HCT116 (cell line): ENCODE data around the gene TEK. TPM values are rescaled to one million over a fixed set of nuclear protein-coding genes. Genes with fewer than 3 reads are reported as not detected.

Experiments
- ATAC-seq: fragments of 200-7000 bp; cut with Tn5 transposase; 2 replicates; pipeline ENCODE4 v1.9.1; 2020; ENCODE audit warnings: mild to moderate bottlenecking, moderate library complexity
- BruUV-seq: library from RNA; stranded (reverse); fragments of 400-500 nt; replicated peaks from 2 replicates; lab custom pipeline; 2021; lab: Mats Ljungman, UMichigan
- CTCF ChIA-PET: fragments of 300-600 bp; sonication (Branson Sonifier 250); formaldehyde crosslinking; loops from one replicate; lab custom pipeline; 2021; ENCODE audit warnings: antibody characterized with exemption; lab: Charles Lee
- POLR2A ChIA-PET: fragments of 300-600, 350-600 bp; sonication (Branson Sonifier 250); formaldehyde crosslinking; loops from one replicate; lab custom pipeline; 2021; ENCODE audit warnings: antibody characterized with exemption; lab: Charles Lee
- RAD21 ChIA-PET, 2 experiments: fragments of 300-600 bp; sonication (Branson Sonifier 250); formaldehyde crosslinking; loops; one replicate each; lab custom pipeline; 2023; ENCODE audit warnings: low total read pairs in 2 of 2; ENCODE audit not compliant: uncharacterized antibody in 2 of 2, unreplicated experiment in 2 of 2, low non-redundant PET in 1 of 2; lab: Charles Lee
- DNase-seq: peaks from one replicate; pipeline ENCODE4 v3.0.0-alpha.2; 2010; ENCODE audit warnings: low read depth, low spot score
- H2AFZ ChIP-seq: fragments of 200-600 bp; shearing (Covaris generic), sonication (generic); 2 replicates; pipeline ENCODE4 v1.6.1; 2017; ENCODE audit warnings: low read depth, mixed run types, mixed read lengths, antibody characterized with exemption, low read length; ENCODE audit not compliant: poor library complexity, severe bottlenecking
- H3K27ac ChIP-seq: 2 replicates; pipeline ENCODE4 v1.5.1; 2012; ENCODE audit warnings: low read depth, low read length
- H3K27me3 ChIP-seq: fragments of 200-600 bp; sonication (generic); 2 replicates; pipeline ENCODE4 v1.6.1; 2016; ENCODE audit warnings: mixed run types, low read length, mixed read lengths; ENCODE audit not compliant: insufficient read depth
- H3K36me3 ChIP-seq, 2 experiments: fragments of 200-500 bp in 1 of 2; fragments of 200-600 bp in 1 of 2; sonication (Bioruptor generic) in 1 of 2; sonication (generic) in 1 of 2; 2 replicates each; pipeline versions ENCODE4 v1.5.1 to v1.6.1; 2014 to 2016; ENCODE audit warnings: low read length in 2 of 2, inconsistent platforms in 1 of 2, mixed read lengths in 1 of 2, mixed run types in 1 of 2; ENCODE audit not compliant: insufficient read depth in 2 of 2, control insufficient read depth in 1 of 2
- H3K4me1 ChIP-seq, 2 experiments: fragments of 200-600 bp in 1 of 2; sonication (generic) in 1 of 2; 2 replicates each; pipeline versions ENCODE4 v1.5.1 to v1.6.1; 2012 to 2017; ENCODE audit warnings: low read length in 2 of 2, inconsistent platforms in 1 of 2, mild to moderate bottlenecking in 1 of 2, mixed read lengths in 1 of 2, mixed run types in 1 of 2, moderate library complexity in 1 of 2; ENCODE audit not compliant: insufficient read depth in 2 of 2, control insufficient read depth in 1 of 2
- H3K4me2 ChIP-seq: fragments of 200-600 bp; sonication (generic); 2 replicates; pipeline ENCODE4 v1.6.1; 2017; ENCODE audit warnings: mixed run types, low read length, mixed read lengths
- H3K4me3 ChIP-seq, 2 experiments: fragments of 200-600 bp in 1 of 2; sonication (generic) in 1 of 2; replicated peaks in 1 of 2; 2 replicates each; pipeline ENCODE4 v1.5.1; 2011 to 2016; ENCODE audit warnings: low read length in 2 of 2, control low read depth in 1 of 2, low read depth in 1 of 2, mild to moderate bottlenecking in 1 of 2, mixed read lengths in 1 of 2, mixed run types in 1 of 2
- H3K79me2 ChIP-seq: fragments of 200-600 bp; sonication (generic); 2 replicates; pipeline ENCODE4 v1.6.1; 2017; ENCODE audit warnings: mild to moderate bottlenecking, mixed run types, low read length, moderate library complexity, mixed read lengths; ENCODE audit not compliant: insufficient read depth
- H3K9ac ChIP-seq: fragments of 200-600 bp; sonication (generic); 2 replicates; pipeline ENCODE4 v1.6.1; 2016; ENCODE audit warnings: low read length, mixed read lengths
- H3K9me2 ChIP-seq: fragments of 200-600 bp; sonication (generic), shearing (Covaris generic); 2 replicates; pipeline ENCODE4 v1.6.1; 2017; ENCODE audit warnings: mixed run types, mild to moderate bottlenecking, moderate library complexity; ENCODE audit not compliant: insufficient read depth
- H3K9me3 ChIP-seq, 2 experiments: fragments of 200-500 bp in 1 of 2; fragments of 200-600 bp in 1 of 2; sonication (Bioruptor generic) in 1 of 2; sonication (generic) in 1 of 2; 2 replicates each; pipeline ENCODE4 v1.6.1; 2014 to 2017; ENCODE audit warnings: low read length in 2 of 2, mixed read lengths in 2 of 2, inconsistent platforms in 1 of 2, low read depth in 1 of 2, mild to moderate bottlenecking in 1 of 2, mixed run types in 1 of 2, moderate library complexity in 1 of 2; ENCODE audit not compliant: control insufficient read depth in 1 of 2, insufficient read depth in 1 of 2
- H4K20me1 ChIP-seq: fragments of 200-600 bp; sonication (generic), shearing (Covaris generic); 2 replicates; pipeline ENCODE4 v1.6.1; 2017; ENCODE audit warnings: mixed run types, mild to moderate bottlenecking, moderate library complexity; ENCODE audit not compliant: insufficient read depth
- ATF3 ChIP-seq: IDR thresholded peaks from 2 replicates; pipeline ENCODE4 v1.6.1; 2012
- CTCF ChIP-seq, 3 experiments: fragments of 200-600 bp in 1 of 3; sonication (generic) in 1 of 3; IDR thresholded peaks in 2 of 3; conservative IDR thresholded peaks in 1 of 3; 2 replicates each; pipeline ENCODE4 v1.5.1; 2012 to 2017; ENCODE audit warnings: low read depth in 2 of 3, low read length in 2 of 3, antibody characterized with exemption in 1 of 3, borderline replicate concordance in 1 of 3, control low read depth in 1 of 3, mild to moderate bottlenecking in 1 of 3, mixed read lengths in 1 of 3, mixed run types in 1 of 3, moderate library complexity in 1 of 3; ENCODE audit not compliant: insufficient read depth in 1 of 3
- EZH2 ChIP-seq: fragments of 200-600 bp; sonication (generic); IDR thresholded peaks from 2 replicates; pipeline ENCODE4 v1.6.1; 2017; ENCODE audit warnings: antibody characterized with exemption, mixed run types
- EZH2phosphoT487 ChIP-seq: fragments of 200-600 bp; IDR thresholded peaks from 2 replicates; pipeline ENCODE4 v1.6.1; 2018; ENCODE audit warnings: antibody characterized with exemption, borderline replicate concordance
- FOSL1 ChIP-seq: IDR thresholded peaks from 2 replicates; pipeline ENCODE4 v1.6.1; 2012; ENCODE audit warnings: low read depth
- MAX ChIP-seq: IDR thresholded peaks from 2 replicates; pipeline ENCODE4 v1.6.1; 2012
- POLR2A ChIP-seq: IDR thresholded peaks from 2 replicates; pipeline ENCODE4 v1.7.0; 2011; ENCODE audit warnings: borderline replicate concordance; ENCODE audit not compliant: insufficient read depth, insufficient read length; ENCODE audit errors: extremely low read depth
- POLR2AphosphoS5 ChIP-seq: IDR thresholded peaks from 2 replicates; pipeline ENCODE4 v1.6.1; 2011; ENCODE audit warnings: mild to moderate bottlenecking, low read depth, low read length, moderate library complexity
- REST ChIP-seq: IDR thresholded peaks from 2 replicates; pipeline ENCODE4 v1.6.1; 2012; ENCODE audit warnings: low read depth
- SP1 ChIP-seq: IDR thresholded peaks from 2 replicates; pipeline ENCODE4 v1.6.1; 2012; ENCODE audit warnings: low read depth
- SRF ChIP-seq: IDR thresholded peaks from 2 replicates; pipeline ENCODE4 v1.6.1; 2012; ENCODE audit warnings: low read depth
- YY1 ChIP-seq: IDR thresholded peaks from 2 replicates; pipeline ENCODE4 v1.6.1; 2011; ENCODE audit warnings: low read length, low read depth, moderate library complexity, mild to moderate bottlenecking; ENCODE audit not compliant: insufficient replicate concordance; ENCODE audit errors: extremely low read depth
- ZBTB33 ChIP-seq: IDR thresholded peaks from 2 replicates; pipeline ENCODE4 v1.6.1; 2011; ENCODE audit warnings: mild to moderate bottlenecking, low read length, moderate library complexity; ENCODE audit not compliant: insufficient replicate concordance; ENCODE audit errors: extremely low read depth
- ZFX ChIP-seq: fragments of 450-650 bp; IDR thresholded peaks from 2 replicates; pipeline ENCODE4 v1.6.1; 2017
- intact Hi-C: fragments of 100-400 bp; cut with micrococcal nuclease; formaldehyde crosslinking; loops from 2 replicates; pipeline ENCODE4 v1.10.0; 2022
- total RNA-seq: library from RNA; stranded (reverse); gene quantifications from one replicate; pipeline ENCODE4 v1.2.1, GENCODE V29; 2021; ENCODE audit not compliant: unreplicated experiment

TEK gene
- total RNA-seq, 1 experiment from 2014 or later, result 0.15 TPM

GRCh38 chr9:27125936-27126335 is 16.9 kb downstream of the TEK start (continued):
- TF ChIP-seq CTCF (IDR thresholded peaks at IDR 0.05 in 2 of 3, conservative IDR thresholded peaks at IDR 0.05 in 1 of 3; ENCODE audit: borderline replicate concordance in 1 of 3, insufficient read depth in 1 of 3, low read depth in 2 of 3, low read length in 2 of 3), result no peak
- TF ChIP-seq ZFX, result no peak

- H3K9me2 ChIP-seq, result no peaks in the 10 kb centered on the region
- RAD21 ChIA-PET, result no interaction called here
- no peak overlapping the region for H3K9ac ChIP-seq
- H3K36me3 ChIP-seq, result no peaks in the 10 kb centered on the region
- H4K20me1 ChIP-seq, result no peaks in the 10 kb centered on the region
- peaks cover 0 to 3% of the 10 kb centered on the region in 2 experiments; a peak in 1 of 4 replicates for H3K4me1 ChIP-seq
- no peaks in the 10 kb centered on the region for H3K9me3 ChIP-seq
- POLR2A ChIA-PET, result no interaction called here
- ATAC-seq (no peak), DNase-seq (no peak)
- H2AFZ ChIP-seq, result no peak overlapping the region
- H3K4me2 ChIP-seq, result no peak overlapping the region
- H3K4me3 ChIP-seq, result no peak overlapping the region
- intact Hi-C loops, result no loop called here
- CTCF ChIA-PET, result no interaction called here
- BruUV-seq, result no TSS peak
- H3K27me3 ChIP-seq, result no peaks in the 10 kb centered on the region
- H3K79me2 ChIP-seq, result no peaks in the 10 kb centered on the region
- H3K27ac ChIP-seq, result no peak overlapping the region
- TF ChIP-seq POLR2AphosphoS5, result no peak
- TF ChIP-seq ATF3, result no peak
- TF ChIP-seq POLR2A, result no peak
- no peak for TF ChIP-seq ZFX
- no peak for TF ChIP-seq REST
- no peak for TF ChIP-seq SRF
- TF ChIP-seq SP1, result no peak
- TF ChIP-seq FOSL1, result no peak
- no peak for TF ChIP-seq EZH2
- TF ChIP-seq CTCF (IDR thresholded peaks at IDR 0.05 in 2 of 3, conservative IDR thresholded peaks at IDR 0.05 in 1 of 3; ENCODE audit: borderline replicate concordance in 1 of 3, insufficient read depth in 1 of 3, low read depth in 2 of 3, low read length in 2 of 3), result no peak
- TF ChIP-seq MAX, result no peak
- TF ChIP-seq YY1, result no peak
- no peak for TF ChIP-seq EZH2phosphoT487
- TF ChIP-seq ZBTB33, result no peak
These were observed 17.6 kb downstream of the TEK start for GRCh38 chr9:27126670-27127069.
